ENCODE measurements around the gene ZXDC. TPM values are rescaled to one million over a fixed set of nuclear protein-coding genes. Genes with fewer than 3 reads are reported as not detected.

The ZXDC gene
- total RNA-seq, 1 donor from 2014 or later = 74.4 TPM

GRCh38 chr3:126479642-126480041, 4.0 kb upstream of the ZXDC start:
- Histone ChIP-seq H3K27me3 (no peaks in the 10 kb centered on the region), H3K4me1 (peaks cover 3 to 6% of the 10 kb centered on the region in 2 donors), H3K9me3 (no peaks in the 10 kb centered on the region), H3K36me3 (no peaks in the 10 kb centered on the region), H3K27ac (no peak overlapping the region), H3K4me3 (no peak overlapping the region)
- intact Hi-C loops (cut with DNase I) = loop anchor here (5.0 to 10.0 kb wide), 6 partner anchors 232 to 562 kb away; partner anchors contain the start of gene SLC41A3
- TF ChIP-seq CTCF (IDR thresholded peaks at IDR 0.05) = no peak
- DNase-seq (ENCODE audit: low spot score in 2 of 2) = no peak

- DNase-seq (ENCODE audit: low spot score in 2 of 2) = no peak
- Histone ChIP-seq H3K27me3 (no peaks in the 10 kb centered on the region), H3K9me3 (no peaks in the 10 kb centered on the region), H3K27ac (no peak overlapping the region), H3K4me3 (no peak overlapping the region), H3K36me3 (no peaks in the 10 kb centered on the region), H3K4me1 (peaks cover 10 to 15% of the 10 kb centered on the region in 2 donors)
- no peak for TF ChIP-seq CTCF (IDR thresholded peaks at IDR 0.05)
- intact Hi-C loops (cut with DNase I) = loop anchor here (5.0 to 10.0 kb wide), 6 partner anchors 231 to 561 kb away; partner anchors contain the start of gene SLC41A3
These were observed 3.1 kb upstream of the ZXDC start for GRCh38 chr3:126478581-126479310.

GRCh38 chr3:126477061-126477380, 1.3 kb upstream of the ZXDC start:
- no peak for DNase-seq (ENCODE audit: low spot score in 2 of 2)
- Histone ChIP-seq H3K4me3 (peak overlapping the region in 1 of 2 donors; percentile 64), H3K27me3 (no peaks in the 10 kb centered on the region), H3K27ac (peak overlapping the region in 1 of 2 donors; percentile 83), H3K9me3 (no peaks in the 10 kb centered on the region), H3K4me1 (peaks cover 22 to 29% of the 10 kb centered on the region in 2 donors), H3K36me3 (no peaks in the 10 kb centered on the region)
- intact Hi-C loops (cut with DNase I) = loop anchor here (2.0 to 10.0 kb wide), 7 partner anchors 88 to 560 kb away; partner anchors contain the start of gene SLC41A3
- no peak for TF ChIP-seq CTCF (IDR thresholded peaks at IDR 0.05)

GRCh38 chr3:126476166-126477060, 722 bp upstream of the ZXDC start:
- H3K4me3 ChIP-seq = peak overlapping the region; percentile 62 to 64
- intact Hi-C loops (cut with DNase I) = loop anchor here (2.0 to 10.0 kb wide), 7 partner anchors 88 to 559 kb away; partner anchors contain the start of gene SLC41A3
- H3K4me1 ChIP-seq = peaks cover 25 to 34% of the 10 kb centered on the region in 2 donors
- peak; percentile 28 to 84 for DNase-seq (ENCODE audit: low spot score in 2 of 2)
- no peak for TF ChIP-seq CTCF (IDR thresholded peaks at IDR 0.05)
- no peaks in the 10 kb centered on the region for H3K9me3 ChIP-seq
- no peaks in the 10 kb centered on the region for H3K27me3 ChIP-seq
- H3K36me3 ChIP-seq = peaks cover under 1 to 5% of the 10 kb centered on the region in 2 donors
- peak overlapping the region; percentile 83 to 88 for H3K27ac ChIP-seq

GRCh38 chr3:126474498-126475412, 936 bp downstream of the ZXDC start:
- Histone ChIP-seq H3K27ac (peak overlapping the region; percentile 85 to 99), H3K36me3 (peaks cover 17 to 22% of the 10 kb centered on the region in 2 donors), H3K4me3 (peak overlapping the region; percentile 63 to 71), H3K4me1 (peaks cover 27 to 35% of the 10 kb centered on the region in 2 donors), H3K9me3 (no peaks in the 10 kb centered on the region), H3K27me3 (no peaks in the 10 kb centered on the region)
- no peak for TF ChIP-seq CTCF (IDR thresholded peaks at IDR 0.05)
- intact Hi-C loops (cut with DNase I) = loop anchor here (1.0 to 10.0 kb wide), 8 partner anchors 118 to 557 kb away; partner anchors contain the start of genes KLF15 and SLC41A3
- peak in 1 of 2 donors; percentile 74 for DNase-seq (ENCODE audit: low spot score in 2 of 2)

All from ascending aorta (tissue), 2 donors.